CD4-positive, alpha-beta T cell (primary cell): ENCODE results near the gene BDP1. TPM values are rescaled to one million over a fixed set of nuclear protein-coding genes. Genes with fewer than 3 reads are reported as not detected.
"Not testable (repeated sequence)": the region's sequence is repeated elsewhere in the genome, so short reads cannot be mapped to it uniquely, and the experiment has no call there.

Experiments used
- ATAC-seq: fragments of 200-7000 bp; cut with Tn5 transposase; one replicate; pipeline ENCODE4 v1.10.0; 2022; ENCODE audit warnings: mild to moderate bottlenecking; ENCODE audit not compliant: poor library complexity
- CTCF ChIA-PET: fragments of 350-600 bp; sonication (Branson Sonifier 250); formaldehyde crosslinking; loops from one replicate; lab custom pipeline; 2021; ENCODE audit warnings: antibody characterized with exemption, inconsistent platforms; lab: Charles Lee
- POLR2A ChIA-PET: fragments of 350-600 bp; sonication (Branson Sonifier 250); formaldehyde crosslinking; loops from one replicate; lab custom pipeline; 2021; ENCODE audit warnings: antibody characterized with exemption, inconsistent platforms; lab: Charles Lee
- DNase-seq, 14 experiments: peaks; one replicate each; pipeline ENCODE4 v3.0.0-alpha.2; 2013 to 2020; ENCODE audit warnings: mixed read lengths in 2 of 14
- H3K27ac ChIP-seq, 2 donors: one replicate each; pipeline versions ENCODE4 v1.5.1 to v1.7.0; 2013; ENCODE audit warnings: low read length in 2 of 2, low read depth in 1 of 2, mild to moderate bottlenecking in 1 of 2
- H3K27me3 ChIP-seq, 2 experiments: 1 replicate in 1 of 2; 2 replicates in 1 of 2; pipeline versions ENCODE4 v1.6.1 to v1.7.0; 2013; ENCODE audit warnings: low read length in 2 of 2, control low read depth in 1 of 2, mild to moderate bottlenecking in 1 of 2, moderate library complexity in 1 of 2; ENCODE audit not compliant: insufficient read depth in 2 of 2, control insufficient read depth in 1 of 2
- H3K36me3 ChIP-seq: one replicate; pipeline ENCODE4 v1.6.1; 2013; ENCODE audit warnings: low read length, control low read depth; ENCODE audit not compliant: insufficient read depth
- H3K4me1 ChIP-seq: one replicate; pipeline ENCODE4 v1.6.1; 2013; ENCODE audit warnings: low read length, control low read depth; ENCODE audit not compliant: insufficient read depth
- H3K4me3 ChIP-seq: one replicate; pipeline ENCODE4 v1.5.1; 2013; ENCODE audit warnings: mild to moderate bottlenecking, low read length, moderate library complexity
- H3K9me3 ChIP-seq, 2 experiments: 1 replicate in 1 of 2; 2 replicates in 1 of 2; pipeline versions ENCODE4 v1.6.1 to v1.7.0; 2013; ENCODE audit warnings: low read length in 2 of 2, mild to moderate bottlenecking in 2 of 2, control low read depth in 1 of 2, moderate library complexity in 1 of 2; ENCODE audit not compliant: control insufficient read depth in 1 of 2, insufficient read depth in 1 of 2
- H3K27ac Mint-ChIP-seq: one replicate; pipeline ENCODE4 v1.8.0; 2020; ENCODE audit warnings: mixed read lengths
- H3K27me3 Mint-ChIP-seq: one replicate; pipeline ENCODE4 v1.8.0; 2021; ENCODE audit warnings: mixed read lengths
- H3K36me3 Mint-ChIP-seq: one replicate; pipeline ENCODE4 v1.8.0; 2021; ENCODE audit warnings: low read depth, mixed read lengths
- H3K4me1 Mint-ChIP-seq: one replicate; pipeline ENCODE4 v1.8.0; 2021; ENCODE audit warnings: low read depth, mixed read lengths
- H3K4me3 Mint-ChIP-seq: one replicate; pipeline ENCODE4 v1.8.0; 2020; ENCODE audit warnings: mild to moderate bottlenecking, mixed read lengths
- H3K9me3 Mint-ChIP-seq: one replicate; pipeline ENCODE4 v1.8.0; 2020; ENCODE audit warnings: mixed read lengths
- intact Hi-C, 2 experiments: fragments of 100-400 bp; cut with DNase I in 1 of 2; cut with micrococcal nuclease in 1 of 2; formaldehyde crosslinking; loops; one replicate each; pipeline versions ENCODE4 v1.15.1 to v1.9.0; 2023 to 2025; cut with DNase I, micrococcal nuclease
- total RNA-seq, 174 experiments: library from RNA in 2 of 174; stranded (reverse) in 2 of 174; gene quantifications; one replicate each; pipeline ENCODE4 v1.2.3 and lab custom pipeline; 2021 to 2026
- TF ChIP-seq, protein P1 (sequence below): fragments of 200-600 bp; IDR thresholded peaks from one replicate; pipeline ENCODE4 v1.8.0; 2022; ENCODE audit warnings: antibody characterized with exemption, mild to moderate bottlenecking

The BDP1 gene
- total RNA-seq, 2 experiments from 2014 or later = 31.3 to 31.9 TPM

- intact Hi-C loops = no loop called here
- TF ChIP-seq, protein P1, sequence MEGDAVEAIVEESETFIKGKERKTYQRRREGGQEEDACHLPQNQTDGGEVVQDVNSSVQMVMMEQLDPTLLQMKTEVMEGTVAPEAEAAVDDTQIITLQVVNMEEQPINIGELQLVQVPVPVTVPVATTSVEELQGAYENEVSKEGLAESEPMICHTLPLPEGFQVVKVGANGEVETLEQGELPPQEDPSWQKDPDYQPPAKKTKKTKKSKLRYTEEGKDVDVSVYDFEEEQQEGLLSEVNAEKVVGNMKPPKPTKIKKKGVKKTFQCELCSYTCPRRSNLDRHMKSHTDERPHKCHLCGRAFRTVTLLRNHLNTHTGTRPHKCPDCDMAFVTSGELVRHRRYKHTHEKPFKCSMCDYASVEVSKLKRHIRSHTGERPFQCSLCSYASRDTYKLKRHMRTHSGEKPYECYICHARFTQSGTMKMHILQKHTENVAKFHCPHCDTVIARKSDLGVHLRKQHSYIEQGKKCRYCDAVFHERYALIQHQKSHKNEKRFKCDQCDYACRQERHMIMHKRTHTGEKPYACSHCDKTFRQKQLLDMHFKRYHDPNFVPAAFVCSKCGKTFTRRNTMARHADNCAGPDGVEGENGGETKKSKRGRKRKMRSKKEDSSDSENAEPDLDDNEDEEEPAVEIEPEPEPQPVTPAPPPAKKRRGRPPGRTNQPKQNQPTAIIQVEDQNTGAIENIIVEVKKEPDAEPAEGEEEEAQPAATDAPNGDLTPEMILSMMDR = no peak
- ChIA-PET CTCF (no interaction called here), POLR2A (no interaction called here)
- Histone ChIP-seq H3K9me3 (no peaks in the 10 kb centered on the region), H3K4me3 (no peak overlapping the region), H3K36me3 (peaks cover 52% of the 10 kb centered on the region), H3K27me3 (no peaks in the 10 kb centered on the region), H3K27ac (no peak overlapping the region), H3K4me1 (no peaks in the 10 kb centered on the region)
- ATAC-seq (no peak), DNase-seq (no peak)
- Mint-ChIP-seq H3K4me1 (peaks cover 19% of the 10 kb centered on the region), H3K27ac (no peak overlapping the region), H3K27me3 (no peaks in the 10 kb centered on the region), H3K36me3 (peaks cover 84% of the 10 kb centered on the region), H3K4me3 (no peak overlapping the region), H3K9me3 (no peaks in the 10 kb centered on the region)
These were observed 27.9 kb downstream of the BDP1 start for GRCh38 chr5:71483355-71483754.

GRCh38 chr5:71492817-71493615 lies 37.6 kb downstream of the BDP1 start:
- Histone ChIP-seq H3K9me3 (no peaks in the 10 kb centered on the region), H3K27me3 (no peaks in the 10 kb centered on the region), H3K4me3 (no peak overlapping the region), H3K27ac (no peak overlapping the region), H3K36me3 (peaks cover 72% of the 10 kb centered on the region), H3K4me1 (no peaks in the 10 kb centered on the region)
- H3K27ac Mint-ChIP-seq = no peak overlapping the region
- H3K9me3 Mint-ChIP-seq = no peaks in the 10 kb centered on the region
- ATAC-seq (no peak), DNase-seq (no peak)
- CTCF ChIA-PET = no interaction called here
- intact Hi-C loops = no loop called here
- H3K4me1 Mint-ChIP-seq = no peaks in the 10 kb centered on the region
- H3K27me3 Mint-ChIP-seq = no peaks in the 10 kb centered on the region
- peaks cover 97% of the 10 kb centered on the region for H3K36me3 Mint-ChIP-seq
- no peak overlapping the region for H3K4me3 Mint-ChIP-seq
- POLR2A ChIA-PET = no interaction called here
- TF ChIP-seq, protein P1 = no peak

DNA sequence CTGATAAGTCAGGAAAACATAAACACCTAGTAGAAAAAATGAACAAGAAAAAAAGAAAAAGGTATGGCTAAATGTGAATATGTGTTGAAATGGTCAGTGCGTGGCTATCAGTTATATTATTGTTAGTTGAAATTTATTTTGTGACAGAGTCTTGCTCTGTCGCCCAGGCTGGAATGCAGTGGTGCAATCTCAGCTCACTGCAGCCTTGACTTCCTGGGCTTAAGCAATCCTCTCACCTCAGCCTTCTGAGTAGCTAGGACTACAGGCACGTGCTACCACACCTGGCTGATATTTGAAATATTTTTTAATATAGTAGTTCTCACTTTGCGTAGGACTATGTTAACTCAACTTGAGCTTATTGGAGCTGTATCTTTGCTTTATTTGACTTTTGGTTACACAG lies 38.8 kb downstream of the BDP1 start:
- DNase-seq, H3K4me3 ChIP-seq, intact Hi-C loops, H3K4me3 Mint-ChIP-seq, ATAC-seq, H3K27me3 ChIP-seq, H3K4me1 ChIP-seq, H3K9me3 ChIP-seq, H3K4me1 Mint-ChIP-seq, H3K27ac Mint-ChIP-seq, H3K27me3 Mint-ChIP-seq, H3K9me3 Mint-ChIP-seq, H3K27ac ChIP-seq, CTCF ChIA-PET: not testable (repeated sequence)
- H3K36me3 Mint-ChIP-seq = peaks cover 94% of the 10 kb centered on the region
- peaks cover 73% of the 10 kb centered on the region for H3K36me3 ChIP-seq
- POLR2A ChIA-PET = interaction anchor here (0.7 kb wide), 1 partner anchor 814 kb away, joined by 3 read pairs; no protein-coding TSS in a partner anchor

- H3K4me3 ChIP-seq, DNase-seq, H3K4me1 ChIP-seq, H3K9me3 ChIP-seq, CTCF ChIA-PET, H3K4me3 Mint-ChIP-seq, H3K4me1 Mint-ChIP-seq, H3K27ac Mint-ChIP-seq, H3K27ac ChIP-seq, H3K27me3 ChIP-seq, intact Hi-C loops, H3K27me3 Mint-ChIP-seq, H3K9me3 Mint-ChIP-seq, ATAC-seq, POLR2A ChIA-PET: not testable (repeated sequence)
- peaks cover 93% of the 10 kb centered on the region for H3K36me3 Mint-ChIP-seq
- H3K36me3 ChIP-seq = peaks cover 65% of the 10 kb centered on the region
These were observed 43.3 kb downstream of the BDP1 start for GRCh38 chr5:71498756-71499155.
